ENCODE data around the gene SOX11.

The SOX11 gene

GRCh38 chr2:5719629-5720334 lies 27.6 kb downstream of the SOX11 start:
- H3K4me3 ChIP-seq (ENCODE audit: low read depth, low read length), result no peak overlapping the region
- no peak for DNase-seq (ENCODE audit: low read depth)

DNA sequence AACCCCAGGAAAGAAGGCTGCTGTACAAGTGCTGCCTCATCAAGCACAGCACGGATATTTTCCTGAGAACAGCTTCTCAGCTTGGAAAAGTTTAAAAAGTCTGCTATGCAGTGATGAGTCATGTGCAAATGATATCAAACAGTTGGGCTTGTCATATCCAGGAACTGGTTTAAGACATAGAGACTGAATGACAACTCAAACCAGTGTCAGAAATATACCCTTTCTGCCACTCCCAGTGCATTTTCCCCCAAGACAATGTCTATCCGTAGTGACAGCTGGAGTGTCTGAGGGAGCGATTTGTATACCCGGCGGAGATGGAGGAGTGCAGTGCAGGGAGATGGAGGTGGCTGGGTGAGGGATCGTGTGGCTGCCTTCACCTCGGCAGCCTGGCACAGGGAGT lies 28.2 kb downstream of the SOX11 start:
- no peak overlapping the region for H3K4me3 ChIP-seq (ENCODE audit: low read depth, low read length)
- peak; percentile 22 for DNase-seq (ENCODE audit: low read depth)

- DNase-seq (ENCODE audit: low read depth), result no peak
- no peak overlapping the region for H3K4me3 ChIP-seq (ENCODE audit: low read depth, low read length)
Measured at GRCh38 chr2:5722236-5722635, 30.1 kb downstream of the SOX11 start.

- H3K4me3 ChIP-seq (ENCODE audit: low read depth, low read length), result no peak overlapping the region
- DNase-seq (ENCODE audit: low read depth), result no peak
Measured at GRCh38 chr2:5723791-5724735, 31.9 kb downstream of the SOX11 start.

- H3K4me3 ChIP-seq (ENCODE audit: low read depth, low read length), result no peak overlapping the region
- no peak for DNase-seq (ENCODE audit: low read depth)
Measured at GRCh38 chr2:5725072-5725471, 32.9 kb downstream of the SOX11 start.

- DNase-seq (ENCODE audit: low read depth), result no peak
- peak overlapping the region; percentile 26 for H3K4me3 ChIP-seq (ENCODE audit: low read depth, low read length)
Measured at GRCh38 chr2:5725794-5726463, 33.7 kb downstream of the SOX11 start.

DNA sequence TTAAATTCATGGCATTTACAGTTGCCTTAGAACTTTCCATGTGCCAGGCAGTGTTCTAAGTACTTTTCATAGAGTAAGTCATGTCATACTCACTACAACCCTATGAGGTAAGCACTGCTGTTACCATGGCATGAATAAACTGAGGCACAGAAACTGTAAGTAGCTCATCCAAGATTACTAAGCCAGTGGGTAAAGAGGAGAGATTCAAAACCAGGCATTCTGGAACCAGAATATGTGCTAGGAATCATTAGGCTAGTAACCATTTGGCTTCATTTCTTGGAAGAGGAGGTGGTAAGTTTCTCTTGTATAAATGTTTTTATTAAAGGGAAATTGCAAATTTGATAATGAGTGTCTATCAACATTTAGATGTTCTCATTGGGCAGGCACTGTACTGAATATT lies 35.1 kb downstream of the SOX11 start:
- no peak overlapping the region for H3K4me3 ChIP-seq (ENCODE audit: low read depth, low read length)
- DNase-seq (ENCODE audit: low read depth), result no peak

DNA sequence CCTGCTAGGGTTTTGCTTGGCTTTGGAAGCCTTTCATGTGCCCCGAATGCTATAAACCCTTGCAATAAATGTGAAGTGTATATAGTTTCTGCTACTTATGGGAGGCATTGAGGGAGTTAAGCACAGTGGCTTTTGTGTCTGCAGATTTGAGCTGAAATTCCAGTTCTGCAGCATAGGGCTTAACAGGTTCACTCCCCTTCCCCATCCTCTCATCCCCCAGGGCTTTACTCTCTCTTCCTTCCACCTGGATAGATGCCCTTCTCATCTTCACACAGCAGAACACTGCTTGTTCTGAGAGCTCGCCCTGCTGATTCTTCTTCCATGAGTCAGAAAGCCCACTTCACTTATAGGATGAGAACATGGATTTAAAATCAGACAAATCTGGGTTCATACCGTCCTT lies 37.2 kb downstream of the SOX11 start:
- no peak overlapping the region for H3K4me3 ChIP-seq (ENCODE audit: low read depth, low read length)
- DNase-seq (ENCODE audit: low read depth), result no peak

DNA sequence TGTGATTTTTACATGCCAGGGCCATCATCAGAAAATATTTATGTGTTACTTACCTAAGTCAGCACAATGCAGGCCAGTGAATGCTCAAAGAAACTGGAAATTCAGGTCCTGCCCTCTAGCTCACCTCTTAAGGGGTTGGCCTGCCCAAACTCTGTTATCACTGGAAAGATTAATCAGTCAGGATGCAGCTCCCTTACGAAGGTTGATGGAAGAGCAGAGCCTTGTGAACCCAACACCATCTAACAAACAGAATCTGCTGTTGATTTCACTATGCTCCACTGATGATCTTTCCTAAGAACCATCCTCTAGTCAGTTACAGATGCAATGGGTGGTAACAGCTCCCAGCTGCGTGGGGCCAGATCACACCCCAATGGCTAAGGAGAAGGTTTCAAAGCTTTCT lies 38.2 kb downstream of the SOX11 start:
- no peak for DNase-seq (ENCODE audit: low read depth)
- H3K4me3 ChIP-seq (ENCODE audit: low read depth, low read length), result no peak overlapping the region

- DNase-seq (ENCODE audit: low read depth), result no peak
- H3K4me3 ChIP-seq (ENCODE audit: low read depth, low read length), result no peak overlapping the region
Measured at GRCh38 chr2:5734859-5735520, 42.8 kb downstream of the SOX11 start.

- no peak for DNase-seq (ENCODE audit: low read depth)
- no peak overlapping the region for H3K4me3 ChIP-seq (ENCODE audit: low read depth, low read length)
Measured at GRCh38 chr2:5735521-5735861, 43.3 kb downstream of the SOX11 start.

- no peak for DNase-seq (ENCODE audit: low read depth)
- no peak overlapping the region for H3K4me3 ChIP-seq (ENCODE audit: low read depth, low read length)
Measured at GRCh38 chr2:5736050-5736449, 43.9 kb downstream of the SOX11 start.

GRCh38 chr2:5736886-5737285 lies 44.7 kb downstream of the SOX11 start:
- H3K4me3 ChIP-seq (ENCODE audit: low read depth, low read length), result no peak overlapping the region
- DNase-seq (ENCODE audit: low read depth), result no peak

DNA sequence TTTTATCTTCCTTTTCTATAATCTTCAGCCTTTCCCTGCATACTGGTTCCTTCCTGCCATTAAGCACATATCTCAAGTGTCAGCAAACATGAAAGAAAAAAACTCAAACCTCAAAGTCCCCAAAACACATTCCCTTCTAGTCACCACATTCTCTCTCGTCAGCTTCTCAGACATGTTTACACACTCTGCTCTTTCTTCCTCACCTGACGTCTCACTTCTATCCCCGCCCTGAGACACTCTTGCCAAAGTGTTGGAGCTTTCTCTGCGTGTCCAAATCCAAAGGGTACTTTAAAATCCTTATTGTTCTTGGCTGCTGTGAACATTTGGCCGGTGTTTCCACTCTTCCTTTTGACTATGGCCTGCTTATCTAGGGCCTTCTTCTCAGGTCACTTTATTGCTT lies 47.9 kb downstream of the SOX11 start:
- DNase-seq (ENCODE audit: low read depth), result no peak

GRCh38 chr2:5740817-5741216 lies 48.6 kb downstream of the SOX11 start:
- no peak for DNase-seq (ENCODE audit: low read depth)
- H3K4me3 ChIP-seq (ENCODE audit: low read depth, low read length), result no peak overlapping the region

More for the DNA sequence above, 47.9 kb downstream of the SOX11 start:
- H3K4me3 ChIP-seq (ENCODE audit: low read depth, low read length), result no peak overlapping the region

GRCh38 chr2:5741242-5741641 lies 49.1 kb downstream of the SOX11 start:
- DNase-seq (ENCODE audit: low read depth), result no peak
- H3K4me3 ChIP-seq (ENCODE audit: low read depth, low read length), result no peak overlapping the region

- H3K4me3 ChIP-seq (ENCODE audit: low read depth, low read length), result no peak overlapping the region
Measured at GRCh38 chr2:5742126-5742525, 49.9 kb downstream of the SOX11 start.

GRCh38 chr2:5748391-5748790 lies 56.2 kb downstream of the SOX11 start:
- no peak overlapping the region for H3K4me3 ChIP-seq (ENCODE audit: low read depth, low read length)
- no peak for DNase-seq (ENCODE audit: low read depth)

More at GRCh38 chr2:5742126-5742525, 49.9 kb downstream of the SOX11 start:
- no peak for DNase-seq (ENCODE audit: low read depth)

- H3K4me3 ChIP-seq (ENCODE audit: low read depth, low read length), result no peak overlapping the region
Measured at GRCh38 chr2:5748946-5749345, 56.8 kb downstream of the SOX11 start.

DNA sequence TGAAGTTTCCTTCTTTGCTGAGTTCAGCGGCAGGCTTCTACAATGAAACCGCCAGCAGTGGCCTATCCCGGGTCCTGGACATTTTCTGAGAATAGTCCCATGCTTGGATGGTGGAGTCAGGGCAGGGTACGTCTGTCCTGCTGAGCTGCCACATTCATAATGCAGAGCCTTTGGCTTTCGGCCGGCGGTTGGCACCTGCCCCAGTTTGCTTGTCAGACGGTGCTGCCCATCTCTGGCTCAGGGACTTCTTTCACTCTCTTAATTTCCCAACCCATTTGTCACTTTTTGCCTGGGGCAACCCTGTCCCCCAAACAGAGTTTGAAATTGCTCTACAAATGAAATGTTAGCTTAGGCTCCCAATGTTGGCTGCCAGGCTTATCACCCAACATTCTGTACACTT lies 57.2 kb downstream of the SOX11 start:
- DNase-seq (ENCODE audit: low read depth), result no peak
- no peak overlapping the region for H3K4me3 ChIP-seq (ENCODE audit: low read depth, low read length)

More at GRCh38 chr2:5748946-5749345, 56.8 kb downstream of the SOX11 start:
- no peak for DNase-seq (ENCODE audit: low read depth)
